HepG2 (cell line): ENCODE data around the gene ZNF771. TPM values are rescaled to one million over a fixed set of nuclear protein-coding genes. Genes with fewer than 3 reads are reported as not detected.

Experiments used
- BCL6 ChIP-seq: IDR thresholded peaks from 2 replicates; pipeline ENCODE4 v1.6.1; 2016; ENCODE audit warnings: missing genetic modification reagents, missing compliant biosample characterization
- DPF2 ChIP-seq: sonication (generic); formaldehyde crosslinking; IDR thresholded peaks from 2 replicates; pipeline ENCODE4 v1.4.0; 2020; ENCODE audit warnings: mild to moderate bottlenecking, low read depth, missing genetic modification reagents, borderline replicate concordance
- FOXO1 ChIP-seq: sonication (generic); formaldehyde crosslinking; IDR thresholded peaks from 2 replicates; pipeline ENCODE4 v1.4.0; 2020; ENCODE audit warnings: missing genetic modification reagents
- HMGA1 ChIP-seq: sonication (generic); formaldehyde crosslinking; conservative IDR thresholded peaks from 2 replicates; pipeline ENCODE4 v1.4.0; 2020; ENCODE audit warnings: missing genetic modification reagents
- JUNB ChIP-seq: sonication (generic); formaldehyde crosslinking; IDR thresholded peaks from 2 replicates; pipeline ENCODE4 v1.8.0; 2022; ENCODE audit warnings: missing genetic modification reagents, mild to moderate bottlenecking, borderline replicate concordance
- KLF16 ChIP-seq, 2 experiments: sonication (generic) in 1 of 2; formaldehyde crosslinking in 1 of 2; IDR thresholded peaks; 2 replicates each; pipeline versions ENCODE4 v1.6.1 to v1.8.0; 2016 to 2023; ENCODE audit warnings: missing genetic modification reagents in 2 of 2, missing compliant biosample characterization in 1 of 2
- MIER3 ChIP-seq: IDR thresholded peaks from 2 replicates; pipeline ENCODE4 v1.6.1; 2016; ENCODE audit warnings: missing compliant biosample characterization, borderline replicate concordance
- MLX ChIP-seq: IDR thresholded peaks from 2 replicates; pipeline ENCODE4 v1.6.1; 2016
- RARA ChIP-seq: IDR thresholded peaks from 2 replicates; pipeline ENCODE4 v1.6.1; 2016; ENCODE audit warnings: missing genetic modification reagents, missing compliant biosample characterization
- SMARCE1 ChIP-seq: fragments of 450-650 bp; IDR thresholded peaks from 2 replicates; pipeline ENCODE4 v1.6.1; 2017; ENCODE audit warnings: borderline replicate concordance
- TCF7 ChIP-seq: sonication (generic); IDR thresholded peaks from 2 replicates; pipeline ENCODE4 v1.6.1; 2016; ENCODE audit warnings: antibody characterized with exemption, low read depth
- TSC22D2 ChIP-seq: sonication (generic); formaldehyde crosslinking; IDR thresholded peaks from 2 replicates; pipeline ENCODE4 v1.5.1; 2020; ENCODE audit warnings: missing genetic modification reagents, mild to moderate bottlenecking, borderline replicate concordance
- ZHX2 ChIP-seq, 2 experiments: sonication (generic) in 1 of 2; formaldehyde crosslinking in 1 of 2; IDR thresholded peaks; 2 replicates each; pipeline versions ENCODE4 v1.6.1 to v1.9.0; 2014 to 2022; ENCODE audit warnings: antibody characterized with exemption in 1 of 2, borderline replicate concordance in 1 of 2, inconsistent platforms in 1 of 2, low read depth in 1 of 2, missing genetic modification reagents in 1 of 2
- ZNF362 ChIP-seq: sonication (generic); formaldehyde crosslinking; IDR thresholded peaks from 2 replicates; pipeline ENCODE4 v1.4.0; 2020; ENCODE audit warnings: missing genetic modification reagents, mild to moderate bottlenecking, borderline replicate concordance
- ZNF614 ChIP-seq: IDR thresholded peaks from 2 replicates; pipeline ENCODE4 v1.6.1; 2018; ENCODE audit warnings: missing biosample characterization, missing genetic modification reagents, inconsistent platforms, borderline replicate concordance
- ZNF670 ChIP-seq: sonication (generic); formaldehyde crosslinking; IDR thresholded peaks from 2 replicates; pipeline ENCODE4 v1.8.0; 2022; ENCODE audit warnings: mild to moderate bottlenecking, missing genetic modification reagents, borderline replicate concordance
- ZNF816 ChIP-seq: sonication (generic); formaldehyde crosslinking; IDR thresholded peaks from 2 replicates; pipeline ENCODE4 v1.8.0; 2022; ENCODE audit warnings: missing genetic modification reagents, mild to moderate bottlenecking, borderline replicate concordance
- ZNF879 ChIP-seq: sonication (generic); formaldehyde crosslinking; IDR thresholded peaks from 2 replicates; pipeline ENCODE4 v1.8.1; 2023; ENCODE audit warnings: missing genetic modification reagents
- ZSCAN25 ChIP-seq: sonication (generic); formaldehyde crosslinking; IDR thresholded peaks from 2 replicates; pipeline ENCODE4 v1.8.0; 2022; ENCODE audit warnings: mild to moderate bottlenecking, missing genetic modification reagents
- ZUFSP ChIP-seq: sonication (generic); formaldehyde crosslinking; IDR thresholded peaks from 2 replicates; pipeline ENCODE4 v1.9.0; 2021; ENCODE audit warnings: missing genetic modification reagents, mild to moderate bottlenecking, borderline replicate concordance
- polyA plus RNA-seq, 8 experiments: library from polyadenylated mRNA; depleted of rRNA in 3 of 8; stranded (reverse) in 7 of 8; unstranded in 1 of 8; fragments of >200 nt; fragmentation: Illumina TruSeq in 4 of 8; extraction: Trizol in 4 of 8; gene quantifications; 2 replicates each; pipeline versions ENCODE4 v1.2.1 to v1.2.3, GENCODE V29; 2011 to 2016; ENCODE audit warnings: low read depth in 4 of 8, missing spikeins in 1 of 8, mixed read lengths in 1 of 8; ENCODE audit not compliant: insufficient read depth in 1 of 8
- total RNA-seq, 5 experiments: library from RNA; depleted of rRNA; stranded (reverse); fragments of >200 nt; fragmentation: Illumina TruSeq; extraction: Trizol; gene quantifications; 2 replicates each; pipeline ENCODE4 v1.2.3, GENCODE V29; 2016; ENCODE audit warnings: low read depth in 1 of 5

Gene ZNF771
- total and polyA plus RNA-seq, 2 of the 13 experiments (the other 11 are each of a cell fraction or from before 2014, with no cell fraction given): 5.0 to 11.8 TPM

- TF ChIP-seq ZNF362 (CRISPR knock-in tag) (peak; percentile 66; the same call in 1 of the 2 replicates), ZHX2 (IDR thresholded peaks at IDR 0.05; ENCODE audit: low read depth) (0 out of 2 replicates have a peak, but pooled peaks have one; percentile 17), ZHX2 (CRISPR knock-in tag; IDR thresholded peaks at IDR 0.05; ENCODE audit: borderline replicate concordance) (no peak), ZNF670 (CRISPR knock-in tag) (peak; percentile 83), ZUFSP (CRISPR knock-in tag) (no peak), MLX (CRISPR knock-in tag) (peak; percentile 48; the same call in 1 of the 2 replicates), DPF2 (peak; percentile 59; the same call in 1 of the 2 replicates), JUNB (CRISPR knock-in tag) (peak; percentile 91; the same call in 1 of the 2 replicates), ZNF879 (CRISPR knock-in tag) (no peak), FOXO1 (CRISPR knock-in tag) (peak; percentile 56; the same call in 1 of the 2 replicates), TSC22D2 (CRISPR knock-in tag) (no peak), ZNF614 (CRISPR knock-in tag) (0 out of 2 replicates have a peak, but pooled peaks have one; percentile 41), SMARCE1 (0 out of 2 replicates have a peak, but pooled peaks have one; percentile 41), ZSCAN25 (CRISPR knock-in tag) (peak; percentile 52; the same call in 1 of the 2 replicates), MIER3 (peak; percentile 74; the same call in 1 of the 2 replicates), HMGA1 (no peak), BCL6 (peak; percentile 70), RARA (0 out of 2 replicates have a peak, but pooled peaks have one; percentile 60), KLF16 (CRISPR knock-in tag; IDR thresholded peaks at IDR 0.05) (0 out of 4 replicates have a peak, but pooled peaks of 1 of the 2 experiments have one; percentile 31), ZNF816 (CRISPR knock-in tag) (0 out of 2 replicates have a peak, but pooled peaks have one; percentile 28), TCF7 (peak; percentile 48; the same call in 1 of the 2 replicates)
Observed at GRCh38 chr16:30437511-30438046, 30.2 kb downstream of the ZNF771 start (continued).
